ENCODE measurements around the gene NHSL2. TPM values are rescaled to one million over a fixed set of nuclear protein-coding genes. Genes with fewer than 3 reads are reported as not detected.

The NHSL2 gene
- total and polyA plus RNA-seq, 2 experiments from 2014 or later = 4.7 to 9.5 TPM

DNA sequence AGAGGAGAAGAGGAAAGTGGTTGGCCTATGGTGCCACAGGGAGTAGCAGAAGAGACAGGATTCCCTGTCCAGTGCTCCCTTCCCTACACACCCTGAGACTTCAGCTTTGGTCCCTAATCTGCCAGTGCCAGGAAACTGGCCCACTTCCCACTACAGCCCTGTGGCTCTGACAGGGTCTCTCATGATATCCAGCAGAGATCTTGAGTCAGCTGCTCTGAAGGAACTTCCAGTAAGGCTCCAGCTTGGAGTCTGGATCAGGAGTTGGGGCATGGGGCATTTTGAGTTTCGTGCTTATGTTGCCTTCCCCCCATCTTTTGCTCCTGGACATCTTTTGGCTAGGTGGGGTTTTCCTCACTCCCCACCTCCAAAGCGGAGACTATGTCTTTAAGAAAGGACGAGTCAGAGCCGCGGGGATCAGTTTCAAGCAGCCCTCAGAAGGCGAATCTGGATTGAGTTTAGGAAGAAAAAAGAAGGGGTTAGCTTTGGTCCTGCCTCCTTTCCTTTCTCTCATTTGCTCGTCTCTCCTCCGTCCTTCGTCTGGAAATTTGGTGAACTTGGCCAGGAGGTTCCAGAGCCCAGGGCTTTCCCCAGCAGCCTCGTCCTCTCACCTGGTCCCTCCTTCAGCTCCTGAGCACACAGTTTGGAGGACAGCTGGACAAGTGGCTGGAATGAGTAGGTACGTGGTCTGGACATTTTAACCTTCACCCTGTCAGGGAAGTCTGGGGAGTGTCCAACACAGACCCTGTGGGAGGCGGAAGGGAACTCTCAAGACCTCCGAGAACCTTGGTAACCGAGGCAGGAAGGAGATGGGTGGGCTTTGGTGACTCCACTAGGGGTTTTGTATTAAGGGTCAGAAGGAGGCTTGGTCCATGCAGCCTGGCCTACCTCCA is 116.6 kb downstream of the NHSL2 start:
- H3K27ac Mint-ChIP-seq = no peak overlapping the region
- no peak overlapping the region for H3K27ac ChIP-seq (ENCODE audit: low read depth)
- no peak for DNase-seq (ENCODE audit: low spot score)
- H3K9me2 ChIP-seq (ENCODE audit: insufficient read depth) = no peaks in the 10 kb centered on the region
- H3K36me3 Mint-ChIP-seq (ENCODE audit: low read depth) = peaks cover 7% of the 10 kb centered on the region; the same call in 1 of the 3 replicates
- no peak overlapping the region for H2AFZ ChIP-seq
- no peaks in the 10 kb centered on the region for H3K9me3 Mint-ChIP-seq
- no peaks in the 10 kb centered on the region for H4K20me1 ChIP-seq (replicated peaks; ENCODE audit: insufficient read depth)
- H3K79me2 ChIP-seq (replicated peaks; ENCODE audit: insufficient read depth) = no peaks in the 10 kb centered on the region
- no peaks in the 10 kb centered on the region for H3K36me3 ChIP-seq (ENCODE audit: insufficient read depth)
- no peak for ATAC-seq
- no peak overlapping the region for H3K4me3 Mint-ChIP-seq
- H3K4me3 ChIP-seq = no peak overlapping the region
- H3F3A ChIP-seq (replicated peaks; ENCODE audit: low read depth) = no peaks in the 10 kb centered on the region
- no peak overlapping the region for H3K4me2 ChIP-seq
- no peak for TF ChIP-seq STAT1 (IDR thresholded peaks at IDR 0.05; ENCODE audit: unreplicated experiment)
- no peak for TF ChIP-seq ETS1 (IDR thresholded peaks at IDR 0.05)
- TF ChIP-seq, protein P1, sequence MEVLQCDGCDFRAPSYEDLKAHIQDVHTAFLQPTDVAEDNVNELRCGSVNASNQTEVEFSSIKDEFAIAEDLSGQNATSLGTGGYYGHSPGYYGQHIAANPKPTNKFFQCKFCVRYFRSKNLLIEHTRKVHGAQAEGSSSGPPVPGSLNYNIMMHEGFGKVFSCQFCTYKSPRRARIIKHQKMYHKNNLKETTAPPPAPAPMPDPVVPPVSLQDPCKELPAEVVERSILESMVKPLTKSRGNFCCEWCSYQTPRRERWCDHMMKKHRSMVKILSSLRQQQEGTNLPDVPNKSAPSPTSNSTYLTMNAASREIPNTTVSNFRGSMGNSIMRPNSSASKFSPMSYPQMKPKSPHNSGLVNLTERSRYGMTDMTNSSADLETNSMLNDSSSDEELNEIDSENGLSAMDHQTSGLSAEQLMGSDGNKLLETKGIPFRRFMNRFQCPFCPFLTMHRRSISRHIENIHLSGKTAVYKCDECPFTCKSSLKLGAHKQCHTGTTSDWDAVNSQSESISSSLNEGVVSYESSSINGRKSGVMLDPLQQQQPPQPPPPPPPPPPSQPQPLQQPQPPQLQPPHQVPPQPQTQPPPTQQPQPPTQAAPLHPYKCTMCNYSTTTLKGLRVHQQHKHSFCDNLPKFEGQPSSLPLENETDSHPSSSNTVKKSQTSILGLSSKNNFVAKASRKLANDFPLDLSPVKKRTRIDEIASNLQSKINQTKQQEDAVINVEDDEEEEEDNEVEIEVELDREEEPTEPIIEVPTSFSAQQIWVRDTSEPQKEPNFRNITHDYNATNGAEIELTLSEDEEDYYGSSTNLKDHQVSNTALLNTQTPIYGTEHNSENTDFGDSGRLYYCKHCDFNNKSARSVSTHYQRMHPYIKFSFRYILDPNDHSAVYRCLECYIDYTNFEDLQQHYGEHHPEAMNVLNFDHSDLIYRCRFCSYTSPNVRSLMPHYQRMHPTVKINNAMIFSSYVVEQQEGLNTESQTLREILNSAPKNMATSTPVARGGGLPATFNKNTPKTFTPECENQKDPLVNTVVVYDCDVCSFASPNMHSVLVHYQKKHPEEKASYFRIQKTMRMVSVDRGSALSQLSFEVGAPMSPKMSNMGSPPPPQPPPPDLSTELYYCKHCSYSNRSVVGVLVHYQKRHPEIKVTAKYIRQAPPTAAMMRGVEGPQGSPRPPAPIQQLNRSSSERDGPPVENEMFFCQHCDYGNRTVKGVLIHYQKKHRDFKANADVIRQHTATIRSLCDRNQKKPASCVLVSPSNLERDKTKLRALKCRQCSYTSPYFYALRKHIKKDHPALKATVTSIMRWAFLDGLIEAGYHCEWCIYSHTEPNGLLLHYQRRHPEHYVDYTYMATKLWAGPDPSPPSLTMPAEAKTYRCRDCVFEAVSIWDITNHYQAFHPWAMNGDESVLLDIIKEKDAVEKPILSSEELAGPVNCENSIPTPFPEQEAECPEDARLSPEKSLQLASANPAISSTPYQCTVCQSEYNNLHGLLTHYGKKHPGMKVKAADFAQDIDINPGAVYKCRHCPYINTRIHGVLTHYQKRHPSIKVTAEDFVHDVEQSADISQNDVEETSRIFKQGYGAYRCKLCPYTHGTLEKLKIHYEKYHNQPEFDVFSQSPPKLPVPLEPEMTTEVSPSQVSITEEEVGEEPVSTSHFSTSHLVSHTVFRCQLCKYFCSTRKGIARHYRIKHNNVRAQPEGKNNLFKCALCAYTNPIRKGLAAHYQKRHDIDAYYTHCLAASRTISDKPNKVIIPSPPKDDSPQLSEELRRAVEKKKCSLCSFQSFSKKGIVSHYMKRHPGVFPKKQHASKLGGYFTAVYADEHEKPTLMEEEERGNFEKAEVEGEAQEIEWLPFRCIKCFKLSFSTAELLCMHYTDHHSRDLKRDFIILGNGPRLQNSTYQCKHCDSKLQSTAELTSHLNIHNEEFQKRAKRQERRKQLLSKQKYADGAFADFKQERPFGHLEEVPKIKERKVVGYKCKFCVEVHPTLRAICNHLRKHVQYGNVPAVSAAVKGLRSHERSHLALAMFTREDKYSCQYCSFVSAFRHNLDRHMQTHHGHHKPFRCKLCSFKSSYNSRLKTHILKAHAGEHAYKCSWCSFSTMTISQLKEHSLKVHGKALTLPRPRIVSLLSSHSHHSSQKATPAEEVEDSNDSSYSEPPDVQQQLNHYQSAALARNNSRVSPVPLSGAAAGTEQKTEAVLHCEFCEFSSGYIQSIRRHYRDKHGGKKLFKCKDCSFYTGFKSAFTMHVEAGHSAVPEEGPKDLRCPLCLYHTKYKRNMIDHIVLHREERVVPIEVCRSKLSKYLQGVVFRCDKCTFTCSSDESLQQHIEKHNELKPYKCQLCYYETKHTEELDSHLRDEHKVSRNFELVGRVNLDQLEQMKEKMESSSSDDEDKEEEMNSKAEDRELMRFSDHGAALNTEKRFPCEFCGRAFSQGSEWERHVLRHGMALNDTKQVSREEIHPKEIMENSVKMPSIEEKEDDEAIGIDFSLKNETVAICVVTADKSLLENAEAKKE (CRISPR knock-in tag; IDR thresholded peaks at IDR 0.05) = no peak
- no peak for TF ChIP-seq ZNF114 (CRISPR knock-in tag; IDR thresholded peaks at IDR 0.05)
- no peak for TF ChIP-seq POLR2AphosphoS5 (IDR thresholded peaks at IDR 0.05; ENCODE audit: low read depth)
- TF ChIP-seq, protein P2, sequence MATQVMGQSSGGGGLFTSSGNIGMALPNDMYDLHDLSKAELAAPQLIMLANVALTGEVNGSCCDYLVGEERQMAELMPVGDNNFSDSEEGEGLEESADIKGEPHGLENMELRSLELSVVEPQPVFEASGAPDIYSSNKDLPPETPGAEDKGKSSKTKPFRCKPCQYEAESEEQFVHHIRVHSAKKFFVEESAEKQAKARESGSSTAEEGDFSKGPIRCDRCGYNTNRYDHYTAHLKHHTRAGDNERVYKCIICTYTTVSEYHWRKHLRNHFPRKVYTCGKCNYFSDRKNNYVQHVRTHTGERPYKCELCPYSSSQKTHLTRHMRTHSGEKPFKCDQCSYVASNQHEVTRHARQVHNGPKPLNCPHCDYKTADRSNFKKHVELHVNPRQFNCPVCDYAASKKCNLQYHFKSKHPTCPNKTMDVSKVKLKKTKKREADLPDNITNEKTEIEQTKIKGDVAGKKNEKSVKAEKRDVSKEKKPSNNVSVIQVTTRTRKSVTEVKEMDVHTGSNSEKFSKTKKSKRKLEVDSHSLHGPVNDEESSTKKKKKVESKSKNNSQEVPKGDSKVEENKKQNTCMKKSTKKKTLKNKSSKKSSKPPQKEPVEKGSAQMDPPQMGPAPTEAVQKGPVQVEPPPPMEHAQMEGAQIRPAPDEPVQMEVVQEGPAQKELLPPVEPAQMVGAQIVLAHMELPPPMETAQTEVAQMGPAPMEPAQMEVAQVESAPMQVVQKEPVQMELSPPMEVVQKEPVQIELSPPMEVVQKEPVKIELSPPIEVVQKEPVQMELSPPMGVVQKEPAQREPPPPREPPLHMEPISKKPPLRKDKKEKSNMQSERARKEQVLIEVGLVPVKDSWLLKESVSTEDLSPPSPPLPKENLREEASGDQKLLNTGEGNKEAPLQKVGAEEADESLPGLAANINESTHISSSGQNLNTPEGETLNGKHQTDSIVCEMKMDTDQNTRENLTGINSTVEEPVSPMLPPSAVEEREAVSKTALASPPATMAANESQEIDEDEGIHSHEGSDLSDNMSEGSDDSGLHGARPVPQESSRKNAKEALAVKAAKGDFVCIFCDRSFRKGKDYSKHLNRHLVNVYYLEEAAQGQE (IDR thresholded peaks at IDR 0.05; ENCODE audit: unreplicated experiment) = no peak
- no peak for TF ChIP-seq ZNF331 (CRISPR knock-in tag; IDR thresholded peaks at IDR 0.05; ENCODE audit: low read depth)
- no peak for TF ChIP-seq JUNB (IDR thresholded peaks at IDR 0.05; ENCODE audit: unreplicated experiment)
- no peak for TF ChIP-seq CREB1 (CRISPR knock-in tag; IDR thresholded peaks at IDR 0.05; ENCODE audit: low read depth)
- no peak for TF ChIP-seq NANOG (IDR thresholded peaks at IDR 0.05; ENCODE audit: borderline replicate concordance)
- no peak for TF ChIP-seq EZH2 (IDR thresholded peaks at IDR 0.05; ENCODE audit: low read depth, unreplicated experiment)
- no peak for TF ChIP-seq EZH2phosphoT487 (IDR thresholded peaks at IDR 0.05; ENCODE audit: unreplicated experiment)
- H3K4me1 ChIP-seq (ENCODE audit: insufficient read depth) = no peaks in the 10 kb centered on the region
- H3K4me1 Mint-ChIP-seq = peaks cover 5% of the 10 kb centered on the region
- peaks cover 10% of the 10 kb centered on the region for H3K27me3 Mint-ChIP-seq (ENCODE audit: insufficient read depth, low read depth, poor library complexity)
- H3K27me3 ChIP-seq (ENCODE audit: insufficient read depth) = no peaks in the 10 kb centered on the region

Measured in GM23338 (cell line).